GM12878 (cell line): Measurements from ENCODE around the gene PDGFD. TPM values are rescaled to one million over a fixed set of nuclear protein-coding genes. Genes with fewer than 3 reads are reported as not detected.

ENCODE experiments used
- ATAC-seq: fragments of 200-7000 bp; cut with Tn5 transposase; 3 replicates; pipeline ENCODE4 v1.9.1; 2020; ENCODE audit warnings: mild to moderate bottlenecking, moderate library complexity
- BruUV-seq: library from RNA; stranded (reverse); fragments of 400-500 nt; replicated peaks from 2 replicates; lab custom pipeline; 2021; lab: Mats Ljungman, UMichigan
- CTCF ChIA-PET: fragments of 300-600 bp; sonication (Branson Sonifier 250); formaldehyde crosslinking; extraction: SDS; loops from one replicate; lab custom pipeline; 2021; ENCODE audit warnings: inconsistent platforms; lab: Yijun Ruan, JAX
- POLR2A ChIA-PET: fragments of 350-600 bp; formaldehyde crosslinking; extraction: SDS; loops from one replicate; lab custom pipeline; 2021; ENCODE audit warnings: inconsistent platforms; lab: Charles Lee
- RAD21 ChIA-PET: fragments of 300-600 bp; sonication (Branson Sonifier 250); formaldehyde crosslinking; loops from one replicate; lab custom pipeline; 2023; ENCODE audit warnings: antibody characterized with exemption; ENCODE audit not compliant: unreplicated experiment; lab: Charles Lee
- SMC1A ChIA-PET: fragments of 300-600 bp; sonication (Branson Sonifier 250); formaldehyde crosslinking; loops from one replicate; lab custom pipeline; 2023; ENCODE audit not compliant: unreplicated experiment, uncharacterized antibody; lab: Charles Lee
- DNase-seq: peaks from one replicate; pipeline ENCODE4 v3.0.0-alpha.2; 2011; ENCODE audit warnings: low read depth, low spot score
- FAIRE-seq: peaks from 3 replicates; lab custom pipeline; 2011; peaks lifted over from hg19 to GRCh38; lab: Jason Lieb, UNC
- H2AFZ ChIP-seq: 2 replicates; pipeline ENCODE4 v1.6.0; 2011; ENCODE audit warnings: low read depth, low read length, control low read depth; ENCODE audit not compliant: control insufficient read depth
- H3K27ac ChIP-seq: 2 replicates; pipeline ENCODE4 v1.5.1; 2011; ENCODE audit warnings: control low read depth; ENCODE audit not compliant: control insufficient read depth, insufficient read depth
- H3K27me3 ChIP-seq, 2 experiments: replicated peaks in 1 of 2; 2 replicates each; pipeline versions ENCODE4 v1.6.0 to v1.6.1; 2011; ENCODE audit warnings: low read length in 1 of 2; ENCODE audit not compliant: control insufficient read depth in 2 of 2, insufficient read depth in 2 of 2
- H3K36me3 ChIP-seq, 2 experiments: 2 replicates each; pipeline ENCODE4 v1.5.1; 2011; ENCODE audit warnings: low read length in 1 of 2; ENCODE audit not compliant: control insufficient read depth in 2 of 2, insufficient read depth in 2 of 2
- H3K4me1 ChIP-seq: 2 replicates; pipeline ENCODE4 v1.6.1; 2011; ENCODE audit warnings: mild to moderate bottlenecking, low read length, moderate library complexity, mixed read lengths; ENCODE audit not compliant: control insufficient read depth, insufficient read depth
- H3K4me2 ChIP-seq: 2 replicates; pipeline ENCODE4 v1.6.0; 2011; ENCODE audit warnings: control low read depth; ENCODE audit not compliant: control insufficient read depth, insufficient read depth
- H3K4me3 ChIP-seq: fragments of 200-600 bp; sonication (generic); 2 replicates; pipeline ENCODE4 v1.5.1; 2016
- H3K79me2 ChIP-seq: 2 replicates; pipeline ENCODE4 v1.6.0; 2011; ENCODE audit warnings: low read length; ENCODE audit not compliant: control insufficient read depth, insufficient read depth
- H3K9ac ChIP-seq: 2 replicates; pipeline ENCODE4 v1.8.0; 2011; ENCODE audit warnings: low read length, control low read depth, mixed read lengths; ENCODE audit not compliant: control insufficient read depth, insufficient read depth
- H3K9me3 ChIP-seq: replicated peaks from 3 replicates; pipeline ENCODE4 v1.5.1; 2011; ENCODE audit warnings: mild to moderate bottlenecking, low read length; ENCODE audit not compliant: control insufficient read depth, insufficient read depth
- H4K20me1 ChIP-seq: 2 replicates; pipeline ENCODE4 v1.6.0; 2011; ENCODE audit not compliant: control insufficient read depth, insufficient read depth
- ASH2L ChIP-seq: fragments of 300-600, 200-600 bp; sonication (generic); IDR thresholded peaks from 2 replicates; pipeline ENCODE4 v1.6.1; 2017; ENCODE audit warnings: low read depth, mild to moderate bottlenecking, borderline replicate concordance
- BRCA1 ChIP-seq: IDR thresholded peaks from 2 replicates; pipeline ENCODE4 v1.6.1; 2011; ENCODE audit warnings: low read depth, low read length, improper control_type of control experiment
- E4F1 ChIP-seq: fragments of 450-650 bp; IDR thresholded peaks from 2 replicates; pipeline ENCODE4 v1.6.1; 2018; ENCODE audit warnings: borderline replicate concordance, mild to moderate bottlenecking; ENCODE audit not compliant: partially characterized antibody
- HDAC2 ChIP-seq: fragments of 200-600 bp; sonication (generic); IDR thresholded peaks from 2 replicates; pipeline ENCODE4 v1.6.1; 2017
- KLF5 ChIP-seq: fragments of 450-650 bp; IDR thresholded peaks from 2 replicates; pipeline ENCODE4 v1.6.1; 2014; ENCODE audit warnings: mild to moderate bottlenecking; ENCODE audit not compliant: partially characterized antibody
- NFIC ChIP-seq: IDR thresholded peaks from 2 replicates; pipeline ENCODE4 v1.6.1; 2012; ENCODE audit warnings: low read depth, mild to moderate bottlenecking, inconsistent platforms, low read length, moderate library complexity
- POLR2AphosphoS2 ChIP-seq: IDR thresholded peaks from 2 replicates; pipeline ENCODE4 v1.6.1; 2011; ENCODE audit warnings: low read depth, mild to moderate bottlenecking, low read length, improper control_type of control experiment, moderate library complexity
- PRDM15 ChIP-seq: fragments of 450-650 bp; formaldehyde crosslinking; IDR thresholded peaks from 2 replicates; pipeline ENCODE4 v1.4.0; 2020; ENCODE audit warnings: mild to moderate bottlenecking, moderate library complexity
- SMC3 ChIP-seq: IDR thresholded peaks from 2 replicates; pipeline ENCODE4 v1.6.1; 2011; ENCODE audit warnings: low read length, improper control_type of control experiment, borderline replicate concordance
- SUPT20H ChIP-seq: IDR thresholded peaks from 2 replicates; pipeline ENCODE4 v1.6.1; 2011; ENCODE audit warnings: low read depth, mild to moderate bottlenecking, low read length, moderate library complexity, borderline replicate concordance; ENCODE audit not compliant: control insufficient read depth
- USF2 ChIP-seq: IDR thresholded peaks from 2 replicates; pipeline ENCODE4 v1.6.1; 2011; ENCODE audit warnings: low read depth, low read length, improper control_type of control experiment, borderline replicate concordance
- ZBTB4 ChIP-seq: fragments of 450-650 bp; formaldehyde crosslinking; IDR thresholded peaks from 2 replicates; pipeline ENCODE4 v1.4.0; 2022; ENCODE audit warnings: mild to moderate bottlenecking, moderate library complexity
- ZNF384 ChIP-seq: IDR thresholded peaks from 2 replicates; pipeline ENCODE4 v1.6.1; 2012; ENCODE audit warnings: low read depth, mild to moderate bottlenecking, low read length, improper control_type of control experiment, borderline replicate concordance
- WGBS: methylation state at CpG from one replicate; pipeline ENCODE4 v1.1.6; 2016; ENCODE audit warnings: low lambda C conversion rate; ENCODE audit not compliant: insufficient replicate concordance, insufficient coverage; ENCODE audit errors: missing lambda C conversion rate; 5-methylcytosine and 5-hydroxymethylcytosine counted together
- in situ Hi-C: fragments of 300-500 bp; cut with MboI; formaldehyde crosslinking; loops from 9 replicates; pipeline ENCODE4 v1.14.3; 2018; ENCODE audit warnings: mixed read lengths
- intact Hi-C: fragments of 100-400 bp; cut with micrococcal nuclease; formaldehyde crosslinking; loops from one replicate; pipeline ENCODE4 v1.14.2; 2022; ENCODE audit not compliant: unreplicated experiment
- polyA plus RNA-seq, 11 experiments: library from polyadenylated mRNA; depleted of rRNA in 4 of 11; unstranded in 6 of 11; stranded (reverse) in 5 of 11; fragments of >200 nt; fragmentation: Nextera tagmentation in 4 of 11; fragmentation: Illumina TruSeq in 1 of 11; extraction: Ambion mirVana in 4 of 11; extraction: Trizol in 1 of 11; gene quantifications; 1 replicate in 1 of 11; 2 replicates in 10 of 11; pipeline versions ENCODE4 v1.2.1 to v1.2.3, GENCODE V29; 2011 to 2016; ENCODE audit warnings: inconsistent platforms in 2 of 11, missing spikeins in 2 of 11, low read depth in 1 of 11
- total RNA-seq, 4 experiments: library from RNA; depleted of rRNA in 3 of 4; stranded (reverse); fragments of >200 nt in 3 of 4; fragmentation: Illumina TruSeq in 1 of 4; extraction: Trizol in 1 of 4; gene quantifications; 2 replicates each; pipeline versions ENCODE4 v1.2.1 to v1.2.3, GENCODE V29; 2013 to 2021

The PDGFD gene
- total and polyA plus RNA-seq, 10 of the 15 experiments (the other 5 are each of a cell fraction or from before 2014, with no cell fraction given), result 0.05 to 0.13 TPM; not detected in 8

GRCh38 chr11:103998826-103999508 lies 165.0 kb downstream of the PDGFD start:
- no peaks in the 10 kb centered on the region for H4K20me1 ChIP-seq
- ChIA-PET POLR2A (no interaction called here), SMC1A (interaction anchor here (1.3 kb wide), 1 partner anchor 13 kb away, joined by 4 read pairs; no protein-coding TSS in a partner anchor), CTCF (no interaction called here), RAD21 (no interaction called here)
- H3K79me2 ChIP-seq, result no peaks in the 10 kb centered on the region
- H3K27me3 ChIP-seq, result no peaks in the 10 kb centered on the region
- TF ChIP-seq HDAC2 (no peak), SMC3 (no peak), POLR2AphosphoS2 (no peak), USF2 (no peak), PRDM15 (no peak), NFIC (no peak), ZBTB4 (CRISPR knock-in tag) (no peak), KLF5 (no peak), BRCA1 (no peak), E4F1 (no peak), ZNF384 (no peak), ASH2L (no peak), SUPT20H (no peak)
- no peaks in the 10 kb centered on the region for H3K4me1 ChIP-seq
- DNase-seq (no peak), ATAC-seq (no peak), FAIRE-seq (no peak)
- in situ Hi-C loops, result no loop called here
- 57% methylated on average over 5 of the region's 5 CpGs for WGBS
- H3K4me3 ChIP-seq, result no peak overlapping the region
- no peaks in the 10 kb centered on the region; the same call in 2 of the 3 replicates for H3K9me3 ChIP-seq
- no TSS peak for BruUV-seq
- intact Hi-C loops, result no loop called here
- no peak overlapping the region for H3K27ac ChIP-seq
- H2AFZ ChIP-seq, result no peak overlapping the region
- H3K4me2 ChIP-seq, result no peak overlapping the region
- H3K36me3 ChIP-seq, result no peaks in the 10 kb centered on the region
- no peak overlapping the region for H3K9ac ChIP-seq
